Measurements from ENCODE around the gene DDX56.

Gene DDX56, protein sequence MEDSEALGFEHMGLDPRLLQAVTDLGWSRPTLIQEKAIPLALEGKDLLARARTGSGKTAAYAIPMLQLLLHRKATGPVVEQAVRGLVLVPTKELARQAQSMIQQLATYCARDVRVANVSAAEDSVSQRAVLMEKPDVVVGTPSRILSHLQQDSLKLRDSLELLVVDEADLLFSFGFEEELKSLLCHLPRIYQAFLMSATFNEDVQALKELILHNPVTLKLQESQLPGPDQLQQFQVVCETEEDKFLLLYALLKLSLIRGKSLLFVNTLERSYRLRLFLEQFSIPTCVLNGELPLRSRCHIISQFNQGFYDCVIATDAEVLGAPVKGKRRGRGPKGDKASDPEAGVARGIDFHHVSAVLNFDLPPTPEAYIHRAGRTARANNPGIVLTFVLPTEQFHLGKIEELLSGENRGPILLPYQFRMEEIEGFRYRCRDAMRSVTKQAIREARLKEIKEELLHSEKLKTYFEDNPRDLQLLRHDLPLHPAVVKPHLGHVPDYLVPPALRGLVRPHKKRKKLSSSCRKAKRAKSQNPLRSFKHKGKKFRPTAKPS

DNA sequence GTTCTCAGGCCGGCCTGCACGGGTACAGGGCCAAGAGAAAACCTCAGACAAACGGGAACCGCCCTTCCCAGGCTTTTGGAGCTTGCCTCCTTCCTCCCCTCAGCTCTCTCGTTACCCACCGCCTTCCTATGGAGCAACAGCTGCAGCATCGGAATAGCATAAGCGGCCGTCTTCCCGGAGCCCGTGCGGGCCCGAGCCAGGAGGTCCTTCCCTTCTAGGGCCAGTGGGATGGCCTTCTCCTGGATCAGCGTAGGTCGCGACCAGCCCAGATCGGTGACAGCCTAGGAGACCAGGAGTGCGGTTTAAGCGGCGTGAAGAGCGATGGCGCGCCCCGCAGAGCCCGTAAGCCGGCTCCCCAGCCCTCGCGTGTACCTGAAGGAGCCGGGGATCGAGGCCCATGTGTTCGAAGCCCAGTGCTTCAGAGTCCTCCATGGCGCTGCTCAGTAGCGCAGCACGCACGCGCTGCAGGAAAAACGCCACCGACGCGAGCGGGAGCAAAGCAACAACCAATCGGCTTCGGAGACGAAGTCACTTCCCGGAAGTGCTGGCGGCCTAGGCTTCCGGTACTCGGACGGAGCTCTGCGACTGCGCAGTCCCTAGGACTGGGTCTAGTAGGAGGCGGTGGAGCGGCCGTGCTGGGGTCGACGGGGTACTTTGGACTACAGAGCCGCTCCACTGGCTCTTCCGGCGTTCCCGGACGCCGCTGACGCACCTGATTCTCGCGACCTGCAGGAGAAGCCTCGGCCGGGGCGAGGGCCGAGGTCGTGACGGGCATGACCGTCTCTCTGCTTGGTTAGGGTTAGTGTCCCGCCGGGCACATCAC is at the start of gene DDX56:
DDX56 (minus strand) TSS at position 445 of the 823 bp plus-strand sequence; CDS start at position 432, 13 bp downstream.
- peak; percentile 73 for DNase-seq (ENCODE audit: low read depth)
- H3K4me3 ChIP-seq (ENCODE audit: low read depth, low read length), result peak within 1 kb of the TSS; percentile 98

- H3K4me3 ChIP-seq (ENCODE audit: low read depth, low read length), result no peak overlapping the region
- no peak for DNase-seq (ENCODE audit: low read depth)
These were observed 48.8 kb upstream of the DDX56 start for GRCh38 chr7:44622342-44623151.

DNA sequence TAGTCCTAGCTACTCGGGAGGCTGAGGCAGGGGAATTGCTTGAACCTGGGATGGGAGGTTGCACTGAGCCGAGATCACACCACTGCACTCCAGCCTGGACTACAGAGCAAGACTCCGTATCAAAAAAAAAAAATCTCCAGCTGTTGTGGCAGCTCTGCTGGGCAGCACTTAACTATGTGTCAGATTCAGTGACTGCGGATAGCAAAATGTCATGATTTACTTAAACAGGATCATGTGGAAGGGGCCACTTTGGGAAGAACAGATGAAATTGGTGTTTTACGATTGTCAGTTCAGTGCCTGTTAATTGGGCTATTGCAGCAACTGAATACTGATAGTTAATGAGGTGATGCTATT is 48.0 kb upstream of the DDX56 start:
- DNase-seq (ENCODE audit: low read depth), result no peak
- no peak overlapping the region for H3K4me3 ChIP-seq (ENCODE audit: low read depth, low read length)

DNA sequence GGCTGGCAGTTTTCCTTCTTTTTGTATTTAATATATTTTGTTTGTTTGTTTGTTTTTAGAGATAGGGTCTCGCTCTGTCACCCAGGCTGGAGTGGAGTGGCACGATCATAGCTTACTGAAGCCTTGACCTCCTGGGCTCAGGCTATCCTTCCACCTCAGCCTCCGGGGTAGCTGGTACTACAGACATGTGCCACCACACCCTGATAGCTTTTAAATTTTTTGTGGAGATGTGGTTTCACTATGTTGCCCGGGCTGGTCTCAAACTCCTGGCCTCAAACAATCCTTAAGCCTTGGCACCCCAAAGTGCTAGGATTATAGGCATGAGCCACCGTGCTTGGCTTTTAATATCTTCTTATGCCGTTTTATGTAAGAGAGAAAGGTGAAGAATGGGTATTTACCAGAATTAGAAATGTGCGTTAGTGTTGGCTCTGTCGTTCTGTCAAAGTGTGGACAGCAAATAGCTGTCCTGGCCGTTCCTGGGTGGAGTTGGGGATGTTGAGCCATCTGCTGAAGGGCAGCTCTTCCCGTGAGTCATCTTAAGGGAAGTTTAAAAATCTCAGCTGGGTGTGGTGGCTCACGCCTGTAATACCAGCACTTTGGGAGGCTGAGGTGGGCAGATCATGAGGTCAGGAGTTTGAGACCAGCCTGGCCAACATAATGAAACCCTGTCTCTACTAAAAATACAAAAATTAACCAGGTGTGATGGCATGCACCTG is 47.5 kb upstream of the DDX56 start:
- no peak overlapping the region for H3K4me3 ChIP-seq (ENCODE audit: low read depth, low read length)
- DNase-seq (ENCODE audit: low read depth), result no peak

DNA sequence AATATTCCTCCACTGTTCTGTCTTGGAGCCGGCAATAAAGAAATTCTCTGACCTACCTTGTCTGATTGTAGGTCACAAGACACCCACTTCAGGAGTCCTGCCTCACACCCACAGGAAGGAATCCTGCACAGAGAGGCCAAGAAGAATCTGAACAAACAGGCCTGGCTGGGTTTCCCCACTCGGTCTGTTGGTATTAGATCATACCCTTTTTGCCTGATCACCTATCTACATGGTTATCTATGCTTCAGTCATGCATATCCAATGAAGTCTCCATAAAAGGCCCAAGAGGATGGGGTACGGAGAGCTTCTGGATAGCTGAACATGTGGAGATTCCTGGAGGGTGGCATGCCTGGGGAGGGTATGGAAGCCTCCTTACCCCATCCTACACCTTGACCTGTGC is 45.0 kb upstream of the DDX56 start:
- no peak overlapping the region for H3K4me3 ChIP-seq (ENCODE audit: low read depth, low read length)
- DNase-seq (ENCODE audit: low read depth), result no peak

DNA sequence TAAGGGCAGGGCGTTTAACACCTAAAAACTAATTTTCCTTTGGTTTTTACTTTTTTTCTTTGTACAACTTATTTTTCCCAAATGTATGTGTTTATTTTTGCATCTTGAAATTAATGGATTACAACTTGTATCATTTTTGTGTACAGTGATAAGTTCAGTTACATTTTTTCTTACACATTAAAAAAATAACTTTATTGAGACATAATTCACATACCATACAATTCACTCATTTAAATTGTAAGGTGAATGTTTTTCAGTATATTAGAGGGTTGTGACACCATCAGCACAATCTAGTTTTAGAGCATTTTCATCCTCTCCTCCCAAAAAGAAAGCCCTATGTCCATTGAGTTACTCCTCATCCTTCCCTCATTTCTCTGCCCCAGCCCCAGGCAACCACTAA is 44.3 kb upstream of the DDX56 start:
- H3K4me3 ChIP-seq (ENCODE audit: low read depth, low read length), result no peak overlapping the region
- DNase-seq (ENCODE audit: low read depth), result no peak

DNA sequence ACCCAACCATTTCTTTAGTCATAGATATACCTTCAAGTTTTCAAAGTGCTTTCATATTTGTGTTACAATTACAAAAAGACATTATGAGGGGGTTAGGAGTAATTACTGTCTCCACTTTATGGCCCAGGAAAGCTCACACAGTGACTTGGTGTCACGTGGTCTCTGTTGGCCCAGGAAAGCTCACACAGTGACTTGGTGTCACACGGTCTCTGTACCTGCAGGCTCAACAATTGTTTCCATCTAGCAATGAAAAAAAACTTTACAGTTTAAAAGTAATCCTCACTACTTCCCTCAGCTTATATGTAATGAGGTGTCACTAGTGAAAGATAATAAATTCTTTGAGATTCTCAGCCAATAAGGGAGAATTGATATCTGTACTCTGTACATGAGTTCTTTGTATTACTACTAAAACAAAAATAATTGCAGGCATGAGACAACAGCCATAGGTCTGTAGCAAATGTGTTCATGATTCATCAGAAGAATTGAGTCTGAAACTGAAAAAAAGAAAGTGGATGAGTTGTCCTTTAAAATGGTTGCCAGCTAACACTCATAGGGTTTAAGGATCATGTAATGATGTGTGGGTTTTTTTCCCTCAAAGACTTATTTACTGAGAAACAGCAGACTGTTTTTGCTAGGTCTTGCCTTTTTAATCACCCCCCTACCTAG is 43.6 kb upstream of the DDX56 start:
- no peak for DNase-seq (ENCODE audit: low read depth)
- no peak overlapping the region for H3K4me3 ChIP-seq (ENCODE audit: low read depth, low read length)

DNA sequence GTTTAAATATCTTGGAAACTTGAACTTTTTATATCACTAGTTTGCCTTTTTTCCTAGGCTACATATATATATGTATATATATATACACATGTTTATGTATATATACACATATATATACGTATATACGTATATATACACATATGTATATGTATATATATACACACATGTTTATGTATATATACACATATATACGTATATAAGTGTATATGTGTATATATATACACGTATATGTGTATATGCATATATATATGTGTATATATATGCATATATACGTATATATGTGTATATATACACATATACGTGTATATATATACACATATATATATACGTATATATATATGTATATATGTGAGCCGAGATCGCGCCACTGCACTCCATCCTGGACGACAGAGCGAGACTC is 42.8 kb upstream of the DDX56 start:
- no peak for DNase-seq (ENCODE audit: low read depth)
- H3K4me3 ChIP-seq (ENCODE audit: low read depth, low read length), result no peak overlapping the region

DNA sequence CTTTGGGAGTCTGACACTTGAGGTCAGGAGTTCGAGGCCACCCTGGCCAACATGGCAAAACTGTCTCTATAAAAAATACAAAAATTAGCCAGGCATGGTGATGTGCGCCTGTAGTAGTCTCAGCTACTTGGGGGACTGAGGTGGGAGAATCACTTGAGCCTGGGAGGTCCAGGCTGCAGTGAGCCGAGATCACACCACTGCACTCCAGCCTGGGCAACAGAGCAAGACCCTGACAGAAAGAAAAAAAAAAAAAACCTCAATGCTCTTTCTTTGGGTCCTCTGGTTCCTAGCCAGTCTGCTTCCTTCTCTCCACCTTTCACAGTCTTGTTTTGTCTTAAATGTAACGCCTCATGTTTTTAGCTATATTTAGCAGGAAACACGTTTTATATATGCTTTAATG is 42.1 kb upstream of the DDX56 start:
- no peak for DNase-seq (ENCODE audit: low read depth)
- H3K4me3 ChIP-seq (ENCODE audit: low read depth, low read length), result no peak overlapping the region

- H3K4me3 ChIP-seq (ENCODE audit: low read depth, low read length), result no peak overlapping the region
- no peak for DNase-seq (ENCODE audit: low read depth)
These were observed 41.5 kb upstream of the DDX56 start for GRCh38 chr7:44615149-44615611.

DNA sequence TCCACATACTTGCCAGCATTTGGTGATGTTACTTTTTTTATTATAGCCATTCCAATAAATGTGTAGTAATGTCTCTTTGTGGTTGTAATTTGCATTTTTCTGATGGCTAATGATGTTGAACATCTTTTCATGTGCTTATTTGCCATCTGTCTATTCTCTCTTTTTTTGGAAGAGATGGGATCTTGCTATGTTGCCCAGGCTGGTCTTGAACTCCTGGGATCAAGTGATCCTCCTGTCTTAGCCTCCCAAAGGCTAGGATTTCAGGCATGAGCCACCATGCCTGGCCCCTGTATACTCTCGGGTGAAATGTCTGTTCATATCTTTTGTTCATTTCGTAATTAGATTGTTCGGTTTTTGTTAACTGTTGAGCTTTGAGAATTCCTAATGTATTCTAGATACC is 36.1 kb upstream of the DDX56 start:
- no peak overlapping the region for H3K4me3 ChIP-seq (ENCODE audit: low read depth, low read length)
- no peak for DNase-seq (ENCODE audit: low read depth)

DNA sequence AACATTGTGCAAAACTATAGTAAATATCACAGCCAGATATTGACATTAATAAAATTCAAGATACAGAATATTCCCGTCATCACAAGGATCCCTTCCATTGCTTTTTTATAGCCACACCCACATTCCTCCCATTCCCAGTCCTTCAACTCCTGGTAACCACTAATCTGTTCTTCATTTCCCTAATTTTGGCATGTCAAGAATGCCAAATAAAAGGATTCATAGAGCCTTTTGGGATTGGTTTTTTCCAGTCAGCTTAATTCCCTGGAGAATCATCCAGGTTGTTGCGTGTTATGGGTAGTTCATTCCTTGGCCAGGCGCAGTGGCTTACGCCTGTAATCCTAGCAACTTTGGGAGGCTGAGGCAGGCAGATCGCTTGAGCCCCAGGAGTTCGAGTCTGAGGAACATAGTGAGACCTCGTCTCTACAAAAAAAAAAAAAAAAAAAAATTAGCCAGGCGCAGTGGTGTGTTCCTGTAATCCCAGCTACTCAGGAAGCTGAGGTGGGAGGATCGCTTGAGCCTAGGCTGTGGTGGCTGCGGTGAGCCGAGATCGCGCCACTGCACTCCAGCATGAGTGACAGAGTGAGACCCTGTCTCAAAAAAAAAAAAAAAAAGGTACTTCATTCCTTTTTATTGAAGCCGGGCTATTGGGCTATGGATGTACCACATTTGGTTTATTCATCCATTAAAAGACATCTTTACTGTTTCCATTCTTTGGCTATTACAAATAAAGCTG is 35.4 kb upstream of the DDX56 start:
- no peak overlapping the region for H3K4me3 ChIP-seq (ENCODE audit: low read depth, low read length)

GRCh38 chr7:44607141-44608068 is 33.7 kb upstream of the DDX56 start:
- H3K4me3 ChIP-seq (ENCODE audit: low read depth, low read length), result peak overlapping the region; percentile 87
- no peak for DNase-seq (ENCODE audit: low read depth)

More for the DNA sequence above, 35.4 kb upstream of the DDX56 start:
- no peak for DNase-seq (ENCODE audit: low read depth)

DNA sequence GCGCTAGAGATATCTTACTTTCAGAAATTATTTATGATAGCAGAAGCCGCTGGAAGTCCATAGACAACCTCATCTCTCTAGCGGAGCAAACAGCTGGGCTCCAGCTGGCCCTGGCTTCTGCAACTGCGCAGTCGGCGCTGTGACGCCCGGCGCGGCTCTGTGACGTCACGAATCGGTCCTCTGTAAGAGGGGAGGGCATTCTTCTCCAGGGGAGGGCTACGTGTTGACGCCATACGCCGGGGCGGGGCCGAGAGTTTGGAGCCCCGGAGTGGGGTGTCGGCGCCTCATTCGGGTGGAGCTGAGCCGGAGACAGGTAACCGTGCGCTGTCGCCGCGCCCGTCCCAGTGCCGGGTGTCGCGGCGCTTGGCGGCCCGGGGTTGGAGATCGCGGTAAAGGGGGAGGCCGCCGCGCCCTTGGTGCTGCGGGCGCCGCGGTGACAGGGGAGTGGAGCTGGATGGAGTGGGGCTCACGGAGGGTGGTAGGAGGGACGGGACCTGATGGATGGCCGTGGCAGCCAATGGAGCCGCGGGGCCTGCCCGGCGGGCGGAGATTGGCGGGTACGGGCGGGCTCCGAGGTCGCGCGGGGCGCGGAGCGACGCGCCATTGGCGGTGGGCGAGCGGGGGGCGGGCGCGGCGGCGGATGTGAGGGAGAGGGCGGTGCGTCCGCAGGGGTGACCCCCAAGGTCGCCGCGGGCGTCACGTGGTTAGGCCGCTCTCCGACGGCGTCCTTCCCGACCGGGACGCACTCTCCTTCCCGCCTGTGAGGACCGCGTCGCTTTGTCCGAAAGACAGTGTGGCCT is 32.8 kb upstream of the DDX56 start, which contains the start of gene OGDH:
OGDH (plus strand) TSS at position 287 of the 800 bp plus-strand sequence. CDS start 17,717 bp downstream, outside the sequence.
- H3K4me3 ChIP-seq (ENCODE audit: low read depth, low read length), result peak within 1 kb of the TSS; percentile 87
- DNase-seq (ENCODE audit: low read depth), result peak; percentile 95

DNA sequence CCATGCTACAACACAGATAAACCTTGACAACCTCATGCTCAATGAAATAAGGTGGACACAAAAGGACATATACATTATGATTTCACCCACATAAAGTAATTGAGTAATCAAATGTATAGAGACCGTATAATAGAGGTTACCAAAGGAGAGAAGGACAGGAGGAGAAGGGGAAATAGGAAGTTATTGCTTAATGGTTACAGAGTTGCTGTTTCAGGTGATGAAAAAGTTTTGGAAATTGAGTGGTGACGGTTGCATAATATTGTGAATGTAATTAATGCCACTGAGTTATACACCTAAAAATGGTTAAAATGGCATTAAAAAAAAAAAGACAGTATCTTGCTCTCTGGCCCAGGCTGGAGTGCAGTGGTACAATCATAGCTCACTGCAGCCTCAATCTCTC is 31.2 kb upstream of the DDX56 start:
- H3K4me3 ChIP-seq (ENCODE audit: low read depth, low read length), result no peak overlapping the region
- no peak for DNase-seq (ENCODE audit: low read depth)

- no peak for DNase-seq (ENCODE audit: low read depth)
- H3K4me3 ChIP-seq (ENCODE audit: low read depth, low read length), result no peak overlapping the region
These were observed 29.5 kb upstream of the DDX56 start for GRCh38 chr7:44603193-44603592.
